ENCODE results near the gene GNAL.
"Not testable (repeated sequence)": the region's sequence is repeated elsewhere in the genome, so short reads cannot be mapped to it uniquely, and the experiment has no call there.

GNAL gene

GRCh38 chr18:11688972-11689668 is at the start of gene GNAL:
GNAL (plus strand) TSS chr18:11689264; CDS start chr18:11689564, 300 bp downstream.
- peak; percentile 37 for DNase-seq (ENCODE audit: low read depth)

DNA sequence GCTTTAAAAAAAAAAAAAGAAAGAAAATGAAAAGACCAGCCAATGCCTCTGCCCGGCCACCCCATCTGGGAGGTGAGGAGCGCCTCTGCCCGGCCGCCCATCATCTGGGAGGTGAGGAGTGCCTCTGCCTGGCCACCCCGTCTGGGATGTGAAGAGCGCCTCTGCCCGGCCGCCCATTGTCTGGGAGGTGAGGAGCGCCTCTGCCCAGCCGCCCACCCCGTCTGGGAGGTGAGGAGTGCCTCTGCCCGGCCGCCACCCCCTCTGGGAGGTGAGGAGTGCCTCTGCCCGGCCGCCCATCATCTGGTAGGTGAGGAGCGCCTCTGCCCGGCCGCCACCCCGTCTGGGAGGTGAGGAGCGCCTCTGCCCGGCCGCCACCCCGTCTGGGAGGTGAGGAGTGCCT is 41.8 kb upstream of the GNAL start:
- not testable (repeated sequence) for DNase-seq (ENCODE audit: low read depth)

GRCh38 chr18:11647804-11648203 is 41.3 kb upstream of the GNAL start:
- not testable (repeated sequence) for DNase-seq (ENCODE audit: low read depth)

DNA sequence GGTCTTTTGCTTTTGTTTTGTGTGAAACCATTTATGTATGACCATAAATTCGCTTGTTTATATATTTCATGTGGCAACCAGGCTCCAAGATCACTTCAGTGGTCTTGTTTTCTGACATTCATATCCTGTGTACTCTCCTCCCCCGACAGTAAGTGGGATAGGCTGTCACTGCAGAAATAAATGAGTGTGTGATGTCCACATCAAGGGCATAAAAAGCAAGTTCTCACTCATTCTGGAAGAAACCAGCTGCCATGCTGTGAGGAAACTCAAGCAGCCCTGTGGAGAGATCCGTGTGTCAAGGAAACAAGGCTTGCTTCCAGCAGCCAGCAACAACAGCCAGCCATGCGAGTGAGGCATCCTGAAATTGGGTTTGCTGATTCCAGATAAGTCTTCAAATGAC is 39.2 kb upstream of the GNAL start:
- no peak for DNase-seq (ENCODE audit: low read depth)

- no peak for DNase-seq (ENCODE audit: low read depth)
Measured at GRCh38 chr18:11651899-11652298, 37.2 kb upstream of the GNAL start.

GRCh38 chr18:11653521-11653920 is 35.5 kb upstream of the GNAL start:
- no peak for DNase-seq (ENCODE audit: low read depth)

DNA sequence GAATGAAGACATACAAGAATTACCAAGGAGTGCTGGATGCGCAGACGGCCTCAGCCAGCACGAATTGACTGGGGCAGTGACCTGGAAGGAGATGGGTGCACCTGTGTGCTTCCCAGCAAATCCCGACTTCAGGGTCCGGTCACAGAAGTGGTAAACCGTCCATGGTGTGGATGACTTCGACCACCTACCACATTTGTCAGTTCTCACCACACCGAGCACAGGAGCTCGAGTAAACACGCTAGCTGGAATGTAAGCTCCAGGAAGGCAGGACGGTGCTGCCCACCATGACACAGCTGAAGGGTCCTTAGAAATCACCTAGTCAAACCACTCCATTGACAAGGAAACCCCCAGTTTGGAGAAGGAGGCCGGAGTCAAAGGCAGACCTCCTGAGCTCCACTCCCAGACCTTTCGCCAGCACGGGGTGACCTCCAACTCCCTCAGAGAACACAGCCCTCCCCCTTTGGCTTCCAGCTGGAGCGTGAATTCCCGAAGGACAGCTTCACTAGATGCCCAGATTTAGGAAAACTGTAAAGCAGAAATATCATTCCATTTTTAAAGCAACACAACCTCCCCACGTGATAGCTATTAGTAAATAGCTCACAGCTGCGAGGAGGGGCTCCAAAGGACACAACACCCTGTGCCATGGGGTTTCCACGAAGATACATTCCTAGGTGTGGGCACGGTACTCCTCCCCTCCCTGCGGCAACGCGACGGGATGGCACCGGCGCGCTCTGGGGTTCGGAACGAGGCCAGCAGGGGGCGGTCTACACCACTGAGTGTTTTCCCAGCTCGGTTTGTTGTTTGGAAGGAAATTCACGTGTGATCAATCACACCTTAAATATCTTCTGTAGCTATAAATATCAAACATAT is 34.1 kb upstream of the GNAL start:
- DNase-seq (ENCODE audit: low read depth), result peak; percentile 3

DNA sequence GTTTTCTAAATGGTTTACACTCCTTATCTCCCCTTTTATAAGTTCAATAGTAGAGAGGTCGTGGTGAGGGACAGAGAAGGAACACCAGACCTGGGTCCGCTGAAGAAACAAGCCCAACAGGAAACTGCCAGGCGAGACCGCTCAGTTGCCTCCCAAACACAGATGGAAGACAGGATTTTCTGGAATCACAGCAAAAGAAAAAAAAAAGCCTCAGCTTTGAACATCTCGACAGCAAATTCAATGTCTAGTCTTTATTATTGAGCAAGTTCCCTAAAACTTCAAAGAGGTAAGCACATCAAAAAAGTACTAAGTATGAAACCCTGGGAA is 33.5 kb upstream of the GNAL start:
- no peak for DNase-seq (ENCODE audit: low read depth)

- DNase-seq (ENCODE audit: low read depth), result no peak
Measured at GRCh38 chr18:11657152-11657551, 31.9 kb upstream of the GNAL start.

DNA sequence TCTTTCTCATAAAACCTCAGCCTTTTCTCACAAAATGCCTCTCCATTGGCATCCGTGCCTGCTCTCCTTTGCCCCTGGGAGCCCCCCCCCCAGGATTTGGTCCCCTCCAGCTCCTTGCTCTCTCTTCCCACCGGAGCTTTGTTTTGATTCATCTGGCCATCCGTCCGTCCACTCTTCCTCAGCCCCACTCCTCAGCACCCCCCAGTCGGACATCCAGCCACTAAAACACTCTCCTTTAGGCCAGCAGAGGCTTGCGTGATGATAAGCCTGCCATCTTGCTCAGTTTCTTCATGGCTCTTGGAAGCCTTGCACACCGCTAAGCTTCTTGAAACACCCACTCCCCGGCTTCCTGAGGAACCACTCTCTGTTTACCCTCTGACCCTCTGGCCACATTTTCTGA is 31.5 kb upstream of the GNAL start:
- no peak for DNase-seq (ENCODE audit: low read depth)

- DNase-seq (ENCODE audit: low read depth), result no peak
Measured at GRCh38 chr18:11658019-11658418, 31.0 kb upstream of the GNAL start.

GRCh38 chr18:11658989-11659388 is 30.1 kb upstream of the GNAL start:
- no peak for DNase-seq (ENCODE audit: low read depth)

DNA sequence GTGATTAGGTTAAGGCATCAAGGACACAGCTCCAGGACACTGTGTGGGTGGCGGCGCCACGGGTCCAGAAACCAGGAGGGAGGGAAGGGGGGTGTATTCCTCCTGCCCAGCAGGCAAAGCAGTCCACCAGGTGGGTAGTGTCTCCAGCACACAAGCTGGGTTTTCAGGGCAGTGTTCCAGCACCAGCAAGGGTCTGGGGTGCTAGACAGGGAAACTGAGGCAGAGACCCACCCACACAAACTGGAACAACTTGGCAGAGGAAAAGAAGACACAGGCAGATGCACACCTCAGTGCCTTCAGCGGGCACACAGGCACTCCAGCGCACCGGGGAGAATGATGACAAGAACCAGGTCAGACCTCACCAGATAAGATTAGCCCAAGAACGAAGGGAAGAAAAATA is 28.4 kb upstream of the GNAL start:
- no peak for DNase-seq (ENCODE audit: low read depth)

DNA sequence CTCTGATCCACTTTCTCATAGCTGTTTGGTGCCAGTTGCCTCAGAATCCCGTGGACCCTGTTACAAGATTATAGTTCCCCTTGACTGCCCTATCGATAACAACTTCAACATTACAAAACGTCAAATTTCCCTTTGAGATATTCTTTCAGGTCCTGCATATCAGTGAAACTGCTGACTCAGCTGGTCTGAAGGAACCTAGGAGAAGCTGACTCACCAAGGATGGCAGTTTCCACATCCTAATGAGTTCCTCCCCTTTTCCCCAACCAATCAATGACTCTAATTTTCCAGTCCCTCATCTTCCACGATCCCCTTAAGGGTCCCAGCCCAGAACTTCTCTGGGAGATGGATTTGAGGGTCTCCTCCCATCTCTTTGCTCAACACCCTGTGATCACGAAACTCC is 27.6 kb upstream of the GNAL start:
- no peak for DNase-seq (ENCODE audit: low read depth)

- no peak for DNase-seq (ENCODE audit: low read depth)
Measured at GRCh38 chr18:11663439-11664029, 25.5 kb upstream of the GNAL start.

DNA sequence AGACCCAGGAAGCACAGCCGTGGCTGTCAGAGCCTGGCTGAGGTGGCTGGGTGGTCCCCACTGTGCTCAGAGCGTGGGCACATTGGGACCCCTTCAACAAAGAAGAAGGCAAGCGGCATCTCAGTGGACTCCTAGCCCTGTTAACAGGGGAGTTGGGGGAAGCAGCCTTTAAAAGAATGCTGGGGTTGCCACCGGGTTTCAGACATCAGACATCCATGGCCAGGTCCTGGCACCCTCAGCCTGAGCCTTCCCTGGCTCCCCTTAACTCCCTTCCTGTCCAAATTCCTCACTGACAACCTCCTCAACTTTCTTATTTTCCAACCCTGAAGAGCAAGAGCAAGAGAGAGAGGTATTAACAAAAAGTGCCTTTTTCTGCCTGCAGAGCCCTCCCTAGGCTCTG is 24.8 kb upstream of the GNAL start:
- DNase-seq (ENCODE audit: low read depth), result no peak

- no peak for DNase-seq (ENCODE audit: low read depth)
Measured at GRCh38 chr18:11665146-11665545, 23.9 kb upstream of the GNAL start.

- DNase-seq (ENCODE audit: low read depth), result no peak
Measured at GRCh38 chr18:11665587-11665986, 23.5 kb upstream of the GNAL start.

DNA sequence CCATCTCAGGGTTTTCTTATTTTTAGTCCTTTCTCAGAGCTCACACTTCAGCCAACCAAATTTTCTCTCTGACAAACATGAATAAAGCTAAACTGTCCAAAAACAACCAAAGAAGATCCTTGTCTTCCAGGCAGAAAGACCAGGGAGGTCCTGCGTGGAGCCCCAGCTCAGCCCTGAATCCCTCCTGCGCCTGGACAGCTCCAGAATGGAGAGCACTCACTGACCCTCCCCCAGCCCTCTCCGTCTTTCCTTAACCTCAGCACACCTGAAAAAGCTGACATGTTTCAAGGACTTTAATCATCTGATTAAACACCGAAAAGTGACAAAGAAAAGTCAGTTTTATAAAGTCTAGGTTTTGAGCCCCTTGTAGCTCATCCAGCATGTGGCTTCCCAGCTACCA is 22.9 kb upstream of the GNAL start:
- DNase-seq (ENCODE audit: low read depth), result no peak

GRCh38 chr18:11666831-11667230 is 22.2 kb upstream of the GNAL start:
- no peak for DNase-seq (ENCODE audit: low read depth)

GRCh38 chr18:11667578-11667977 is 21.5 kb upstream of the GNAL start:
- DNase-seq (ENCODE audit: low read depth), result no peak

- DNase-seq (ENCODE audit: low read depth), result no peak
Measured at GRCh38 chr18:11668441-11669169, 20.5 kb upstream of the GNAL start.

All from fibroblast of the conjunctiva (primary cell).